ENCODE measurements around the gene GNA15.
A peak's percentile ranks its signal among the peaks of the same experiment; 100 is the strongest.
"Not testable (repeated sequence)": the region's sequence is repeated elsewhere in the genome, so short reads cannot be mapped to it uniquely, and the experiment has no call there.

GNA15 gene

GRCh38 chr19:3135961-3136683 lies at the start of gene GNA15:
TSS of gene GNA15 (plus strand) at chr19:3136033. CDS start at chr19:3136451, 418 bp downstream.
- peak; percentile 12 for DNase-seq (ENCODE audit: low spot score)

GRCh38 chr19:3087769-3088168 lies 48.1 kb upstream of the GNA15 start:
- DNase-seq (ENCODE audit: low spot score) = no peak

- not testable (repeated sequence) for DNase-seq (ENCODE audit: low spot score)
Measured at GRCh38 chr19:3089299-3089855, 46.5 kb upstream of the GNA15 start.

GRCh38 chr19:3094601-3095440 lies 41.0 kb upstream of the GNA15 start:
- no peak for DNase-seq (ENCODE audit: low spot score)

- DNase-seq (ENCODE audit: low spot score) = no peak
Measured at GRCh38 chr19:3095441-3096191, 40.2 kb upstream of the GNA15 start.

GRCh38 chr19:3096267-3096901 lies 39.4 kb upstream of the GNA15 start:
- DNase-seq (ENCODE audit: low spot score) = no peak

GRCh38 chr19:3096902-3097326 lies 38.9 kb upstream of the GNA15 start:
- no peak for DNase-seq (ENCODE audit: low spot score)

GRCh38 chr19:3097442-3097871 lies 38.4 kb upstream of the GNA15 start:
- no peak for DNase-seq (ENCODE audit: low spot score)

GRCh38 chr19:3098141-3098514 lies 37.7 kb upstream of the GNA15 start:
- DNase-seq (ENCODE audit: low spot score) = no peak

GRCh38 chr19:3098515-3099346 lies 37.1 kb upstream of the GNA15 start:
- DNase-seq (ENCODE audit: low spot score) = no peak

- DNase-seq (ENCODE audit: low spot score) = no peak
Measured at GRCh38 chr19:3099347-3100145, 36.3 kb upstream of the GNA15 start.

GRCh38 chr19:3100331-3100730 lies 35.5 kb upstream of the GNA15 start:
- no peak for DNase-seq (ENCODE audit: low spot score)

GRCh38 chr19:3100747-3101730 lies 34.8 kb upstream of the GNA15 start:
- DNase-seq (ENCODE audit: low spot score) = no peak

GRCh38 chr19:3102239-3103140 lies 33.3 kb upstream of the GNA15 start:
- no peak for DNase-seq (ENCODE audit: low spot score)

GRCh38 chr19:3104708-3104983 lies 31.2 kb upstream of the GNA15 start:
- no peak for DNase-seq (ENCODE audit: low spot score)

- no peak for DNase-seq (ENCODE audit: low spot score)
Measured at GRCh38 chr19:3105641-3106508, 30.0 kb upstream of the GNA15 start.
